HG03066 (cell line): ENCODE results near the gene DISC1.
"Not testable (repeated sequence)": the region's sequence is repeated elsewhere in the genome, so short reads cannot be mapped to it uniquely, and the experiment has no call there.

ENCODE experiments used
- ATAC-seq: cut with Tn5 transposase; IDR thresholded peaks from one replicate; pipeline ENCODE4 v1.9.1; 2021; ENCODE audit warnings: low read depth; ENCODE audit not compliant: unreplicated experiment

DISC1 gene

GRCh38 chr1:231969761-231970160 lies 343.2 kb downstream of the DISC1 start:
- ATAC-seq: not testable (repeated sequence)

- ATAC-seq: no peak
Measured at GRCh38 chr1:231970684-231971083, 344.1 kb downstream of the DISC1 start.

GRCh38 chr1:231971397-231972110 lies 345.0 kb downstream of the DISC1 start:
- no peak for ATAC-seq

GRCh38 chr1:231972111-231972445 lies 345.5 kb downstream of the DISC1 start:
- no peak for ATAC-seq

GRCh38 chr1:231973830-231974229 lies 347.2 kb downstream of the DISC1 start:
- ATAC-seq: no peak

- ATAC-seq: no peak
Measured at GRCh38 chr1:231976231-231976630, 349.6 kb downstream of the DISC1 start.

GRCh38 chr1:231981675-231982074 lies 355.1 kb downstream of the DISC1 start:
- no peak for ATAC-seq

- ATAC-seq: no peak
Measured at GRCh38 chr1:231982871-231983587, 356.4 kb downstream of the DISC1 start.

- no peak for ATAC-seq
Measured at GRCh38 chr1:231983588-231984193, 357.1 kb downstream of the DISC1 start.

GRCh38 chr1:231985296-231986023 lies 358.9 kb downstream of the DISC1 start:
- no peak for ATAC-seq

GRCh38 chr1:231986631-231987336 lies 360.2 kb downstream of the DISC1 start:
- ATAC-seq: no peak

GRCh38 chr1:231990388-231990787 lies 363.8 kb downstream of the DISC1 start:
- ATAC-seq: no peak

GRCh38 chr1:231991231-231991630 lies 364.6 kb downstream of the DISC1 start:
- no peak for ATAC-seq

- no peak for ATAC-seq
Measured at GRCh38 chr1:231993968-231994455, 367.4 kb downstream of the DISC1 start.

- no peak for ATAC-seq
Measured at GRCh38 chr1:231998791-231999190, 372.2 kb downstream of the DISC1 start.

- no peak for ATAC-seq
Measured at GRCh38 chr1:232005300-232005699, 378.7 kb downstream of the DISC1 start.

- no peak for ATAC-seq
Measured at GRCh38 chr1:232009741-232010140, 383.2 kb downstream of the DISC1 start.

- ATAC-seq: no peak
Measured at GRCh38 chr1:232011961-232012360, 385.4 kb downstream of the DISC1 start.

GRCh38 chr1:232012773-232013386 lies 386.3 kb downstream of the DISC1 start:
- no peak for ATAC-seq

GRCh38 chr1:232014941-232015340 lies 388.4 kb downstream of the DISC1 start:
- no peak for ATAC-seq
